ENCODE results near the gene SMIM35. TPM values are rescaled to one million over a fixed set of nuclear protein-coding genes. Genes with fewer than 3 reads are reported as not detected.
A peak's percentile ranks its signal among the peaks of the same experiment; 100 is the strongest.

SMIM35 gene
- total RNA-seq, 1 experiment from 2014 or later: not detected

GRCh38 chr11:118073554-118073953 is 13.2 kb downstream of the SMIM35 start (continued):
- no peak for TF ChIP-seq E2F1 (CRISPR knock-in tag; IDR thresholded peaks at IDR 0.05)
- no peak for TF ChIP-seq TEAD1 (CRISPR knock-in tag; IDR thresholded peaks at IDR 0.05)
- no peak for TF ChIP-seq TEAD4 (CRISPR knock-in tag; IDR thresholded peaks at IDR 0.05)
- TF ChIP-seq ZNF416 (CRISPR knock-in tag; IDR thresholded peaks at IDR 0.05): no peak
- TF ChIP-seq ZNF532 (CRISPR knock-in tag; IDR thresholded peaks at IDR 0.05; ENCODE audit: borderline replicate concordance): no peak
- no peak for TF ChIP-seq ZNF396 (CRISPR knock-in tag; IDR thresholded peaks at IDR 0.05; ENCODE audit: borderline replicate concordance)
- TF ChIP-seq AR (CRISPR knock-in tag; IDR thresholded peaks at IDR 0.05): no peak
- no peak for TF ChIP-seq ZNF138 (CRISPR knock-in tag; conservative IDR thresholded peaks at IDR 0.05)

GRCh38 chr11:118071416-118072030 is 15.2 kb downstream of the SMIM35 start:
- no peaks in the 10 kb centered on the region for H3K27me3 Mint-ChIP-seq (ENCODE audit: low read depth)
- H3K4me1 Mint-ChIP-seq: peaks cover 10% of the 10 kb centered on the region
- no peaks in the 10 kb centered on the region for H3K36me3 Mint-ChIP-seq
- no peak overlapping the region for H3K4me3 Mint-ChIP-seq
- no peaks in the 10 kb centered on the region for H3K9me3 Mint-ChIP-seq
- no peak for DNase-seq (ENCODE audit: low spot score)
- CTCF ChIA-PET: interaction anchor here (0.6 to 1.8 kb wide), 9 partner anchors 11 to 264 kb away, joined by 3 to 10 read pairs (median 5); partner anchors contain the start of gene SMIM35
- no peak overlapping the region for H3K27ac Mint-ChIP-seq
- 0 out of 2 replicates have a peak, but pooled peaks have one; percentile 35 for ATAC-seq
- POLR2A ChIA-PET: no interaction called here
- no peak for TF ChIP-seq EMX1 (CRISPR knock-in tag; IDR thresholded peaks at IDR 0.05)
- TF ChIP-seq JUN (CRISPR knock-in tag; IDR thresholded peaks at IDR 0.05): no peak
- TF ChIP-seq OVOL2 (CRISPR knock-in tag; IDR thresholded peaks at IDR 0.05; ENCODE audit: borderline replicate concordance): no peak
- no peak for TF ChIP-seq ZNF671 (CRISPR knock-in tag; IDR thresholded peaks at IDR 0.05)
- no peak for TF ChIP-seq HMGA2 (CRISPR knock-in tag; IDR thresholded peaks at IDR 0.05)
- no peak for TF ChIP-seq AR (CRISPR knock-in tag; IDR thresholded peaks at IDR 0.05)
- TF ChIP-seq ATF6 (CRISPR knock-in tag; IDR thresholded peaks at IDR 0.05): no peak
- TF ChIP-seq FOXK1 (CRISPR knock-in tag; IDR thresholded peaks at IDR 0.05): no peak
- TF ChIP-seq FOXJ3 (CRISPR knock-in tag; IDR thresholded peaks at IDR 0.05; ENCODE audit: borderline replicate concordance): no peak
- TF ChIP-seq USF2 (CRISPR knock-in tag; IDR thresholded peaks at IDR 0.05): no peak
- no peak for TF ChIP-seq ZNF263 (CRISPR knock-in tag; IDR thresholded peaks at IDR 0.05; ENCODE audit: low read depth)
